Natural killer cell (primary cell): Measurements from ENCODE around the gene AGPAT3. TPM values are rescaled to one million over a fixed set of nuclear protein-coding genes. Genes with fewer than 3 reads are reported as not detected.

Source experiments
- ATAC-seq, 3 donors: fragments of 150-1000 bp in 2 of 3; fragments of 200-7000 bp in 1 of 3; cut with Tn5 transposase; 1 replicate in 1 of 3; 2 replicates in 2 of 3; pipeline ENCODE4 v1.10.0; 2021; ENCODE audit warnings: mild to moderate bottlenecking in 2 of 3, moderate library complexity in 2 of 3
- DNase-seq, 2 donors: peaks; one replicate each; pipeline versions ENCODE4 v3.0.0 to v3.0.0-alpha.2; 2013 to 2021; ENCODE audit warnings: mixed read lengths in 1 of 2
- H3K27ac ChIP-seq: one replicate; pipeline ENCODE4 v1.5.1; 2013; ENCODE audit warnings: mild to moderate bottlenecking, low read length
- H3K27me3 ChIP-seq: one replicate; pipeline ENCODE4 v1.6.1; 2013; ENCODE audit warnings: low read length; ENCODE audit not compliant: control insufficient read depth, insufficient read depth
- H3K36me3 ChIP-seq: one replicate; pipeline ENCODE4 v1.6.1; 2013; ENCODE audit warnings: low read length; ENCODE audit not compliant: control insufficient read depth, insufficient read depth
- H3K4me1 ChIP-seq: one replicate; pipeline ENCODE4 v1.6.1; 2013; ENCODE audit warnings: low read length; ENCODE audit not compliant: control insufficient read depth, insufficient read depth
- H3K4me3 ChIP-seq: one replicate; pipeline ENCODE4 v1.5.1; 2013; ENCODE audit warnings: low read length
- H3K9me3 ChIP-seq: one replicate; pipeline ENCODE4 v1.6.1; 2013; ENCODE audit warnings: low read length; ENCODE audit not compliant: control insufficient read depth, insufficient read depth
- H3K27ac Mint-ChIP-seq, 2 donors: one replicate each; pipeline ENCODE4 v1.8.0; 2022; ENCODE audit warnings: mild to moderate bottlenecking in 2 of 2, mixed read lengths in 2 of 2, moderate library complexity in 1 of 2
- H3K27me3 Mint-ChIP-seq, 2 donors: one replicate each; pipeline ENCODE4 v1.8.0; 2022; ENCODE audit warnings: low read depth in 2 of 2, mixed read lengths in 2 of 2
- H3K36me3 Mint-ChIP-seq: one replicate; pipeline ENCODE4 v1.8.0; 2022; ENCODE audit warnings: mixed read lengths
- H3K4me1 Mint-ChIP-seq, 2 donors: one replicate each; pipeline ENCODE4 v1.8.0; 2022; ENCODE audit warnings: mixed read lengths in 2 of 2
- H3K4me3 Mint-ChIP-seq: one replicate; pipeline ENCODE4 v1.8.0; 2022; ENCODE audit warnings: mild to moderate bottlenecking, moderate library complexity, mixed read lengths
- H3K9me3 Mint-ChIP-seq, 2 donors: one replicate each; pipeline ENCODE4 v1.8.0; 2022; ENCODE audit warnings: mixed read lengths in 2 of 2
- CTCF ChIP-seq: fragments of 200-600 bp; IDR thresholded peaks from one replicate; pipeline ENCODE4 v1.8.0; 2022; ENCODE audit warnings: antibody characterized with exemption
- WGBS: methylation state at CpG from one replicate; pipeline ENCODE4 v1.1.7; 2013; ENCODE audit warnings: missing lambda C conversion rate; ENCODE audit not compliant: insufficient coverage; 5-methylcytosine and 5-hydroxymethylcytosine counted together
- intact Hi-C: fragments of 100-400 bp; cut with micrococcal nuclease; formaldehyde crosslinking; loops from one replicate; pipeline ENCODE4 v1.14.2; 2022
- total RNA-seq, 4 donors: library from RNA; stranded (reverse); fragments of 120-200 nt in 1 of 4; gene quantifications; one replicate each; pipeline versions ENCODE4 v1.2.3 to v1.2.4, GENCODE V29; 2013 to 2022

The AGPAT3 gene
- total RNA-seq, 3 donors from 2014 or later (not counting 1 experiment from before 2014, with no cell fraction given) = 39.5 to 45.7 (median 42.3) TPM

- no peak for TF ChIP-seq CTCF
- H3K4me3 Mint-ChIP-seq = no peak overlapping the region
- DNase-seq = no peak
- Histone ChIP-seq H3K4me3 (no peak overlapping the region), H3K9me3 (no peaks in the 10 kb centered on the region), H3K4me1 (no peaks in the 10 kb centered on the region), H3K27ac (no peak overlapping the region), H3K27me3 (no peaks in the 10 kb centered on the region), H3K36me3 (no peaks in the 10 kb centered on the region)
- peaks cover 9 to 11% of the 10 kb centered on the region in 2 donors for H3K4me1 Mint-ChIP-seq
- peaks cover 0 to 2% of the 10 kb centered on the region in 2 donors for H3K27me3 Mint-ChIP-seq
- intact Hi-C loops = no loop called here
- no peak for ATAC-seq
- no peaks in the 10 kb centered on the region for H3K9me3 Mint-ChIP-seq
- 93% methylated on average over 9 of the region's 9 CpGs for WGBS
- H3K27ac Mint-ChIP-seq = no peak overlapping the region
- H3K36me3 Mint-ChIP-seq = no peaks in the 10 kb centered on the region
Measured at GRCh38 chr21:43988016-43988415, 123.0 kb downstream of the AGPAT3 start.

- intact Hi-C loops = no loop called here
- no peak overlapping the region for H3K4me3 ChIP-seq
- Mint-ChIP-seq H3K9me3 (no peaks in the 10 kb centered on the region), H3K36me3 (no peaks in the 10 kb centered on the region), H3K4me1 (peaks cover 9 to 11% of the 10 kb centered on the region in 2 donors), H3K27me3 (peaks cover 0 to 2% of the 10 kb centered on the region in 2 donors), H3K4me3 (no peak overlapping the region), H3K27ac (no peak overlapping the region)
- H3K27me3 ChIP-seq = no peaks in the 10 kb centered on the region
- 90% methylated on average over 23 of the region's 23 CpGs for WGBS
- no peaks in the 10 kb centered on the region for H3K36me3 ChIP-seq
- H3K9me3 ChIP-seq = no peaks in the 10 kb centered on the region
- H3K4me1 ChIP-seq = no peaks in the 10 kb centered on the region
- no peak for DNase-seq
- no peak overlapping the region for H3K27ac ChIP-seq
- no peak for TF ChIP-seq CTCF
- ATAC-seq = no peak
Measured at GRCh38 chr21:43988506-43989230, 123.6 kb downstream of the AGPAT3 start.

- no peak for DNase-seq
- intact Hi-C loops = no loop called here
- Histone ChIP-seq H3K27ac (no peak overlapping the region), H3K4me1 (no peaks in the 10 kb centered on the region), H3K27me3 (no peaks in the 10 kb centered on the region), H3K36me3 (no peaks in the 10 kb centered on the region), H3K9me3 (no peaks in the 10 kb centered on the region), H3K4me3 (no peak overlapping the region)
- Mint-ChIP-seq H3K27me3 (peaks cover 0 to 2% of the 10 kb centered on the region in 2 donors), H3K27ac (no peak overlapping the region), H3K4me1 (peaks cover 9 to 11% of the 10 kb centered on the region in 2 donors), H3K4me3 (no peak overlapping the region), H3K36me3 (no peaks in the 10 kb centered on the region), H3K9me3 (no peaks in the 10 kb centered on the region)
- 94% methylated on average over 6 of the region's 7 CpGs for WGBS
- TF ChIP-seq CTCF = no peak
- ATAC-seq = no peak
Measured at GRCh38 chr21:43989401-43989800, 124.4 kb downstream of the AGPAT3 start.
